GM12878 (cell line): ENCODE measurements around the gene TMEM135. TPM values are rescaled to one million over a fixed set of nuclear protein-coding genes. Genes with fewer than 3 reads are reported as not detected.
A peak's percentile ranks its signal among the peaks of the same experiment; 100 is the strongest.

Experiments
- ATAC-seq: fragments of 200-7000 bp; cut with Tn5 transposase; 3 replicates; pipeline ENCODE4 v1.9.1; 2020; ENCODE audit warnings: mild to moderate bottlenecking, moderate library complexity
- BruUV-seq: library from RNA; stranded (reverse); fragments of 400-500 nt; replicated peaks from 2 replicates; lab custom pipeline; 2021; lab: Mats Ljungman, UMichigan
- CTCF ChIA-PET: fragments of 300-600 bp; sonication (Branson Sonifier 250); formaldehyde crosslinking; extraction: SDS; loops from one replicate; lab custom pipeline; 2021; ENCODE audit warnings: inconsistent platforms; lab: Yijun Ruan, JAX
- POLR2A ChIA-PET: fragments of 350-600 bp; formaldehyde crosslinking; extraction: SDS; loops from one replicate; lab custom pipeline; 2021; ENCODE audit warnings: inconsistent platforms; lab: Charles Lee
- RAD21 ChIA-PET: fragments of 300-600 bp; sonication (Branson Sonifier 250); formaldehyde crosslinking; loops from one replicate; lab custom pipeline; 2023; ENCODE audit warnings: antibody characterized with exemption; ENCODE audit not compliant: unreplicated experiment; lab: Charles Lee
- SMC1A ChIA-PET: fragments of 300-600 bp; sonication (Branson Sonifier 250); formaldehyde crosslinking; loops from one replicate; lab custom pipeline; 2023; ENCODE audit not compliant: unreplicated experiment, uncharacterized antibody; lab: Charles Lee
- DNase-seq: peaks from one replicate; pipeline ENCODE4 v3.0.0-alpha.2; 2011; ENCODE audit warnings: low read depth, low spot score
- FAIRE-seq: peaks from 3 replicates; lab custom pipeline; 2011; peaks lifted over from hg19 to GRCh38; lab: Jason Lieb, UNC
- H2AFZ ChIP-seq: 2 replicates; pipeline ENCODE4 v1.6.0; 2011; ENCODE audit warnings: low read depth, low read length, control low read depth; ENCODE audit not compliant: control insufficient read depth
- H3K27ac ChIP-seq: 2 replicates; pipeline ENCODE4 v1.5.1; 2011; ENCODE audit warnings: control low read depth; ENCODE audit not compliant: control insufficient read depth, insufficient read depth
- H3K27me3 ChIP-seq, 2 experiments: replicated peaks in 1 of 2; 2 replicates each; pipeline versions ENCODE4 v1.6.0 to v1.6.1; 2011; ENCODE audit warnings: low read length in 1 of 2; ENCODE audit not compliant: control insufficient read depth in 2 of 2, insufficient read depth in 2 of 2
- H3K36me3 ChIP-seq, 2 experiments: 2 replicates each; pipeline ENCODE4 v1.5.1; 2011; ENCODE audit warnings: low read length in 1 of 2; ENCODE audit not compliant: control insufficient read depth in 2 of 2, insufficient read depth in 2 of 2
- H3K4me1 ChIP-seq: 2 replicates; pipeline ENCODE4 v1.6.1; 2011; ENCODE audit warnings: mild to moderate bottlenecking, low read length, moderate library complexity, mixed read lengths; ENCODE audit not compliant: control insufficient read depth, insufficient read depth
- H3K4me2 ChIP-seq: 2 replicates; pipeline ENCODE4 v1.6.0; 2011; ENCODE audit warnings: control low read depth; ENCODE audit not compliant: control insufficient read depth, insufficient read depth
- H3K4me3 ChIP-seq: fragments of 200-600 bp; sonication (generic); 2 replicates; pipeline ENCODE4 v1.5.1; 2016
- H3K79me2 ChIP-seq: 2 replicates; pipeline ENCODE4 v1.6.0; 2011; ENCODE audit warnings: low read length; ENCODE audit not compliant: control insufficient read depth, insufficient read depth
- H3K9ac ChIP-seq: 2 replicates; pipeline ENCODE4 v1.8.0; 2011; ENCODE audit warnings: low read length, control low read depth, mixed read lengths; ENCODE audit not compliant: control insufficient read depth, insufficient read depth
- H3K9me3 ChIP-seq: replicated peaks from 3 replicates; pipeline ENCODE4 v1.5.1; 2011; ENCODE audit warnings: mild to moderate bottlenecking, low read length; ENCODE audit not compliant: control insufficient read depth, insufficient read depth
- H4K20me1 ChIP-seq: 2 replicates; pipeline ENCODE4 v1.6.0; 2011; ENCODE audit not compliant: control insufficient read depth, insufficient read depth
- HDAC2 ChIP-seq: fragments of 200-600 bp; sonication (generic); IDR thresholded peaks from 2 replicates; pipeline ENCODE4 v1.6.1; 2017
- JUND ChIP-seq: IDR thresholded peaks from 2 replicates; pipeline ENCODE4 v1.6.1; 2012; ENCODE audit warnings: low read depth, mild to moderate bottlenecking, low read length, improper control_type of control experiment, moderate library complexity
- MEF2B ChIP-seq: fragments of 450-650 bp; IDR thresholded peaks from 2 replicates; pipeline ENCODE4 v1.6.1; 2018; ENCODE audit warnings: mild to moderate bottlenecking, moderate library complexity; ENCODE audit not compliant: partially characterized antibody, poor library complexity, severe bottlenecking
- MTA2 ChIP-seq: fragments of 450-650 bp; IDR thresholded peaks from 2 replicates; pipeline ENCODE4 v1.6.1; 2016; ENCODE audit warnings: low read depth, mild to moderate bottlenecking, moderate library complexity
- MYB ChIP-seq: fragments of 150-350 bp; IDR thresholded peaks from 2 replicates; pipeline ENCODE4 v1.6.1; 2014; ENCODE audit warnings: mild to moderate bottlenecking, low read depth, low read length, borderline replicate concordance
- POU2F2 ChIP-seq: IDR thresholded peaks from 3 replicates; pipeline ENCODE4 v1.6.1; 2011; ENCODE audit warnings: low read depth, mild to moderate bottlenecking, low read length, borderline replicate concordance
- SUZ12 ChIP-seq: fragments of 200-600 bp; sonication (generic); IDR thresholded peaks from one replicate; pipeline ENCODE4 v1.6.1; 2018; ENCODE audit warnings: antibody characterized with exemption, mild to moderate bottlenecking; ENCODE audit not compliant: unreplicated experiment
- TBL1XR1 ChIP-seq: IDR thresholded peaks from 2 replicates; pipeline ENCODE4 v1.6.1; 2012; ENCODE audit warnings: low read depth, low read length, improper control_type of control experiment
- ZNF384 ChIP-seq: IDR thresholded peaks from 2 replicates; pipeline ENCODE4 v1.6.1; 2012; ENCODE audit warnings: low read depth, mild to moderate bottlenecking, low read length, improper control_type of control experiment, borderline replicate concordance
- WGBS: methylation state at CpG from one replicate; pipeline ENCODE4 v1.1.6; 2016; ENCODE audit warnings: low lambda C conversion rate; ENCODE audit not compliant: insufficient replicate concordance, insufficient coverage; ENCODE audit errors: missing lambda C conversion rate; 5-methylcytosine and 5-hydroxymethylcytosine counted together
- in situ Hi-C: fragments of 300-500 bp; cut with MboI; formaldehyde crosslinking; loops from 9 replicates; pipeline ENCODE4 v1.14.3; 2018; ENCODE audit warnings: mixed read lengths
- intact Hi-C: fragments of 100-400 bp; cut with micrococcal nuclease; formaldehyde crosslinking; loops from one replicate; pipeline ENCODE4 v1.14.2; 2022; ENCODE audit not compliant: unreplicated experiment
- polyA plus RNA-seq, 11 experiments: library from polyadenylated mRNA; depleted of rRNA in 4 of 11; unstranded in 6 of 11; stranded (reverse) in 5 of 11; fragments of >200 nt; fragmentation: Nextera tagmentation in 4 of 11; fragmentation: Illumina TruSeq in 1 of 11; extraction: Ambion mirVana in 4 of 11; extraction: Trizol in 1 of 11; gene quantifications; 1 replicate in 1 of 11; 2 replicates in 10 of 11; pipeline versions ENCODE4 v1.2.1 to v1.2.3, GENCODE V29; 2011 to 2016; ENCODE audit warnings: inconsistent platforms in 2 of 11, missing spikeins in 2 of 11, low read depth in 1 of 11
- total RNA-seq, 4 experiments: library from RNA; depleted of rRNA in 3 of 4; stranded (reverse); fragments of >200 nt in 3 of 4; fragmentation: Illumina TruSeq in 1 of 4; extraction: Trizol in 1 of 4; gene quantifications; 2 replicates each; pipeline versions ENCODE4 v1.2.1 to v1.2.3, GENCODE V29; 2013 to 2021
- TF ChIP-seq, protein P1 (sequence below): IDR thresholded peaks from 2 replicates; pipeline ENCODE4 v1.6.1; 2012; ENCODE audit warnings: low read depth, low read length, improper control_type of control experiment
- TF ChIP-seq, protein P2 (sequence below): fragments of 450-650 bp; IDR thresholded peaks from 2 replicates; pipeline ENCODE4 v1.6.1; 2017; ENCODE audit warnings: mild to moderate bottlenecking, low read depth, inconsistent platforms; ENCODE audit not compliant: poor library complexity, severe bottlenecking

Gene TMEM135
- total and polyA plus RNA-seq, 10 of the 15 experiments (the other 5 are each of a cell fraction or from before 2014, with no cell fraction given): 7.2 to 117 (median 12.9) TPM

DNA sequence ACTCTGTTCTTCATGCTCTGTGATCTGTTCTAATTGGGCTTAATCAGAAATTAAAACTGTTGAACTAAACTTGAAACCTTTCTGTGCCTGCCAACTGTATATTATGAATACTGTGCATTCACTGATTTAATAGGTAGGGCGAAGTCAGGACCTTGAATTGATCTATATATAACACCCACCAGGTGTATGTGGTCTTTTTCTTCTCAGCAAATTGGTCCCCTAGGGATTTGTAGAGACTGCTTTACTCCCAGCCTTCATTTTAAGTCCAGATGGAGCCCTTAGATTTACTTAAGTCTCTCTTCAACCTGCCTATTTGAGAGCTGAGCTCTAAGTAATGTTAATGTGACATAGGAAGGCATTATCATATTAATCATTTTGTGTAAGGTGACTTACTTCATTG is 257.5 kb downstream of the TMEM135 start:
- POLR2A ChIA-PET: no interaction called here
- DNase-seq (no peak), ATAC-seq (peak; percentile 59), FAIRE-seq (no peak)
- SMC1A ChIA-PET: interaction anchor here (0.9 to 1.0 kb wide), 2 partner anchors 20 to 21 kb away, joined by 3 read pairs; no protein-coding TSS in a partner anchor
- Histone ChIP-seq H4K20me1 (no peaks in the 10 kb centered on the region), H3K9me3 (no peaks in the 10 kb centered on the region), H3K27me3 (no peaks in the 10 kb centered on the region), H3K36me3 (no peaks in the 10 kb centered on the region), H3K4me2 (no peak overlapping the region), H3K4me1 (no peaks in the 10 kb centered on the region), H2AFZ (no peak overlapping the region), H3K79me2 (no peaks in the 10 kb centered on the region), H3K9ac (no peak overlapping the region), H3K4me3 (no peak overlapping the region), H3K27ac (no peak overlapping the region)
- RAD21 ChIA-PET: no interaction called here
- CTCF ChIA-PET: interaction anchor here (0.6 to 1.9 kb wide), 6 partner anchors 10 to 300 kb away, joined by 3 to 8 read pairs (median 3); partner anchors contain the start of gene TMEM135
- WGBS: 5% methylated on average over 1 of the region's 1 CpG
- in situ Hi-C loops (no loop called here), intact Hi-C loops (no loop called here)
- BruUV-seq: no TSS peak
- no peak for TF ChIP-seq POU2F2
- peak; percentile 77 for TF ChIP-seq MTA2
- TF ChIP-seq ZNF384: no peak
- TF ChIP-seq, protein P1, sequence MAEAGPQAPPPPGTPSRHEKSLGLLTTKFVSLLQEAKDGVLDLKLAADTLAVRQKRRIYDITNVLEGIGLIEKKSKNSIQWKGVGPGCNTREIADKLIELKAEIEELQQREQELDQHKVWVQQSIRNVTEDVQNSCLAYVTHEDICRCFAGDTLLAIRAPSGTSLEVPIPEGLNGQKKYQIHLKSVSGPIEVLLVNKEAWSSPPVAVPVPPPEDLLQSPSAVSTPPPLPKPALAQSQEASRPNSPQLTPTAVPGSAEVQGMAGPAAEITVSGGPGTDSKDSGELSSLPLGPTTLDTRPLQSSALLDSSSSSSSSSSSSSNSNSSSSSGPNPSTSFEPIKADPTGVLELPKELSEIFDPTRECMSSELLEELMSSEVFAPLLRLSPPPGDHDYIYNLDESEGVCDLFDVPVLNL: no peak
- TF ChIP-seq MEF2B: peak; percentile 84

DNA sequence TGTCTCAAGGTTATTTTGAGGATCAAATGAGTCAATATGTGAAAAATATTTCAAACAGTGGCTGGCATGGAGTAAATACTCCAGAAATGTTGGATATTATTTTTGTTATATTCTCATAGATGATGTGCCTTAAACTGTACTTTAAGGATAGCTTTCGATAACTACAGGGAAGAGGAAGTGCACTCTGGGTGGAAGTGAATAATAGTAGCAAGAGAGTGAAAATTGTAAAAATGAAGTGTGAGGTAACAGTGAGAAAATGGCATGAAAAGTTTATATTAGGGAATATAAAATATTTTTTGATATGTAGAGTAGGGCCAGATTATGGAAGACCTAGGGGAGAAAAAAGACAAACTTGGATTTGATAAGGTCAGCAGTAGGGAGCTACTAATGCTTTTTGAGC is 258.9 kb downstream of the TMEM135 start:
- no peak overlapping the region for H3K9ac ChIP-seq
- FAIRE-seq: no peak
- ChIA-PET POLR2A (no interaction called here), RAD21 (no interaction called here), SMC1A (no interaction called here), CTCF (interaction anchor here (1.3 kb wide), 1 partner anchor 30 kb away, joined by 4 read pairs; no protein-coding TSS in a partner anchor)
- in situ Hi-C loops: no loop called here
- no peaks in the 10 kb centered on the region for H3K79me2 ChIP-seq
- H3K27me3 ChIP-seq: no peaks in the 10 kb centered on the region
- intact Hi-C loops: no loop called here
- H4K20me1 ChIP-seq: no peaks in the 10 kb centered on the region
- no peak overlapping the region for H3K27ac ChIP-seq
- no peak overlapping the region for H3K4me2 ChIP-seq
- no peak for ATAC-seq
- H3K4me3 ChIP-seq: no peak overlapping the region
- H3K9me3 ChIP-seq: no peaks in the 10 kb centered on the region
- BruUV-seq: no TSS peak
- no peak overlapping the region for H2AFZ ChIP-seq
- DNase-seq: no peak
- no peaks in the 10 kb centered on the region for H3K4me1 ChIP-seq
- H3K36me3 ChIP-seq: no peaks in the 10 kb centered on the region
- WGBS: 90% methylated on average over 1 of the region's 1 CpG
- TF ChIP-seq SUZ12 (no peak), JUND (no peak), TBL1XR1 (no peak), HDAC2 (no peak), MYB (no peak)
- TF ChIP-seq, protein P2, sequence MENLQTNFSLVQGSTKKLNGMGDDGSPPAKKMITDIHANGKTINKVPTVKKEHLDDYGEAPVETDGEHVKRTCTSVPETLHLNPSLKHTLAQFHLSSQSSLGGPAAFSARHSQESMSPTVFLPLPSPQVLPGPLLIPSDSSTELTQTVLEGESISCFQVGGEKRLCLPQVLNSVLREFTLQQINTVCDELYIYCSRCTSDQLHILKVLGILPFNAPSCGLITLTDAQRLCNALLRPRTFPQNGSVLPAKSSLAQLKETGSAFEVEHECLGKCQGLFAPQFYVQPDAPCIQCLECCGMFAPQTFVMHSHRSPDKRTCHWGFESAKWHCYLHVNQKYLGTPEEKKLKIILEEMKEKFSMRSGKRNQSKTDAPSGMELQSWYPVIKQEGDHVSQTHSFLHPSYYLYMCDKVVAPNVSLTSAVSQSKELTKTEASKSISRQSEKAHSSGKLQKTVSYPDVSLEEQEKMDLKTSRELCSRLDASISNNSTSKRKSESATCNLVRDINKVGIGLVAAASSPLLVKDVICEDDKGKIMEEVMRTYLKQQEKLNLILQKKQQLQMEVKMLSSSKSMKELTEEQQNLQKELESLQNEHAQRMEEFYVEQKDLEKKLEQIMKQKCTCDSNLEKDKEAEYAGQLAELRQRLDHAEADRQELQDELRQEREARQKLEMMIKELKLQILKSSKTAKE: no peak
- TF ChIP-seq, protein P1: no peak
